GM19455 (cell line): ENCODE measurements around the gene BBX.
"Not testable (repeated sequence)": the region's sequence is repeated elsewhere in the genome, so short reads cannot be mapped to it uniquely, and the experiment has no call there.

Source experiments
- ATAC-seq: cut with Tn5 transposase; IDR thresholded peaks from one replicate; pipeline ENCODE4 v1.9.1; 2021; ENCODE audit not compliant: unreplicated experiment

Gene BBX

DNA sequence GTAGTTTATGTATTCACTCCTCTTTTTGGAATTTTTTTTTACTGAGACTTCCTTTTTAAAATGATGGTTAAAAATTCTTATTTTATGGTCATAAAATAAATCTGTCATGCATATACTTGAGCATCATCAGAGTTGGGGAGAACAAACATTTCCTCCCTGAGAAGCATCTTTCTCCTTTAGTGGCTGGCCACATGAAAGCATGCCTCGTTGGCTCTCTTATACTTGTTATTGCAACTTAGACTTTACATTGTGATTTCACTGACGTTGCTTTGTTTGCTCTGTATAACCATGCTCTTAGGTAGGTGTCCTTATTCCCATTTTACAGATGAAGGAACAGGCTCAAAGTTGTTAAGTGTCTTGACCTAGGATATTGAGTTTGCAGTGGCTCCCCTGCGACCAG is 18.1 kb downstream of the BBX start:
- no peak for ATAC-seq

DNA sequence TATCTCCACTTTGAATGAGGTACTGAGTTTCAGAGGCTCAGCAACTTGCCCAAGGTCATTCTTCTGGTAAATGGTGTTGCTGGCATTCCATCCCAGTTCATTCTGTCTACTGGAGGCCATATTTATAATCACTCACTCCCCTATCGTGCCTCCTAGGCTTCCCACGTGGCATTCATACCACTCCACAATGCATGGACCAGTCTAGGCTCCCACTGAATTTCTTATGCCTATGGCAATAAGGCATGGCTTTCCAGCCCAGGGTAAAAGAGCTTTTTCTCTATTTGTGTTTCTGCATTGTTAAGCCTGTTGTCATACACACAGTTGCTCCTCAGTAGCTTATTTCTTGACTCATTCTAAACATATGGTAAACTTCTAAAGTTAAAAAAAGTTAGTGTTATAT is 19.9 kb downstream of the BBX start:
- ATAC-seq: no peak

DNA sequence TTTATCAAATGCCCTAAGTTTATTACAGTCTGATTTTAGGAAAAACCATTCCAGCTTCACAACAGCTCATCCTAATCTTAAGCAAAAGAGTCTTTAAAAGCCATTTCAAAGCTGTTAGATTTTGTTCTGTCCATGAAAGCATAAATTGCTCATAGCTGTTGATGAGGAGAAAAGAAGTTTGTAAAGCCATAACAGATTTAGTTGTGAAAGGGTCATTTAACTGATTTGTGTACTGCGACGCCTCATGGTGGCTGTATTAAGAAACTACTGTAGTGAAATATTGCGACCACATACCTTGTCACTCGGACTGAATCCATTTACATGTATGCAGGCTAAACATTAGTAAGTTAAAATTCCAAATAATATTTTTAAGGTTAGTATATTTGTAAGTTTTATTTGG is 20.9 kb downstream of the BBX start:
- ATAC-seq: no peak

DNA sequence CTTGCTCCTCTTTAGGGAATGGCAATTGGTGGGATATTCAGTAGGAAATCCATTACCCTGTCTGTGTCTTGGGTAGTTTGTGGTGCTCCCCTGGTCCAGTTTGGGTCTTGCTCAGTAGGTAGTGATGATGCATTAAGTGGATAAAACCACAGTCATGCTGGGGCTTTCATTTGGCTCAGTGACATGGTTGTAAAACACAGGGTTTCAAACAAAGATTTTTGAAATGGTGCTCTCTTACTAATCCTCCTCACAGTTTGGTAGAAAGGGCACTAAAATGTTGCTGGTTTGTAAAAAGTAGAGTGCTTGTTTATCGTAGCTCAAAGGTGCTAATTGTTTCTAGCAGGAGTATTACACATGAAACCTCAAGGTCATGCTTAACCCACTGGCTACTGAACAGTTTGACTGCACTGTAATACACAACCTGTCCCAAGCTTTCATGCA is 22.9 kb downstream of the BBX start:
- no peak for ATAC-seq

DNA sequence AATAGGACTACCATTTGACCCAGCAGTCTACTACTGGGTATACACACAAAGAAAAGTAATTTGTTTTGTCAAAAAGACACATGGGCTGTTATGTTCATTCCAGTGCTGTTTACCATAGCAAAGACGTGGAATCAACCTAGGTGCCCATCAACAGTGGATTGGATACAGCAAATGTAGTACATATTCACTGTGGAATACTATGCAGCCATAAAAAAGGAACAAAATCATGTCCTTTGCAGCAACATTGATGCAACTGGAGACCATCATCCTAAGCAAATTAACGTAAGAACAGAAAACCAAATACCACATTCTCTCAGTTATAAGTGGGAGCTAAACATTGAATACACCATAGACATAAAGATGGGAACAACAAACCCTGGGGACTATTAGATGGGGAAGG is 25.8 kb downstream of the BBX start:
- no peak for ATAC-seq

DNA sequence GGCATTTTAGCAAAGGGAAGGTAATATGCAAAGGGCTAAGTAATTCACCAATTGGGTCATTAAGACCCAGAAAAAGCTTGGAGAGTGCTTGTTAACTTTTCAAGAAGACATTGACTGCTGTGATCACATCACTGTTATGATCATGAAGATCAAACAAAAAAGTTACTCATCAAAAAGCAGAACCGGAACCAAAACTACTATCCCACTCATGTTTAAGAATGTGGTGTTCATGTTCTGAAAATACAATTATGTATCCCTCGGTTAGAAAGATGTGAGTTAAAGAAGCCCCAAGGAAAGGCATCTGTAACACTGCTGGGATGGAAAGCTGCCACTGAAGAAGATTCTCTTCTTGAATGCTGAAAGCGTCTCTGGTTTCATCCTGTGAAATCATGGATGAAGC is 32.6 kb downstream of the BBX start:
- no peak for ATAC-seq

DNA sequence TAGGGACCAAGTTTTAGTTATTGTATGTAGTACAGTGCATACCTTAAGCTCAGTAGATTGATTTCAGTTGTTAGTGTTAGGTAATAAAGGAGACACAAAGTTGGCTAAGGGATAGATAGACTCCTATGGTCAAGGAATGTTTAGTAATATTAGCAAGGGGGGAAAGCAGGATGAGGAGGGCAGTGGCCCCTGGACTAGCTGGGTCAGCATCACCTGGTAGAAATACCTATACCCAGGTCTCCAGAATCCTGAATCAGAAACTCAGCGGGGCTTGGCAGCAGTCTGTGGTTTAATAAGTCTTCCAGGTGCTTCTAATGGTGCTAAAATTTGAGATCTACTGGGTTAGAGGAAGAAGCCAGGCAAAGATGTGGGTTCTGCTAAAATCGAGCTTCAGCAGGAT is 35.0 kb downstream of the BBX start:
- ATAC-seq: no peak

DNA sequence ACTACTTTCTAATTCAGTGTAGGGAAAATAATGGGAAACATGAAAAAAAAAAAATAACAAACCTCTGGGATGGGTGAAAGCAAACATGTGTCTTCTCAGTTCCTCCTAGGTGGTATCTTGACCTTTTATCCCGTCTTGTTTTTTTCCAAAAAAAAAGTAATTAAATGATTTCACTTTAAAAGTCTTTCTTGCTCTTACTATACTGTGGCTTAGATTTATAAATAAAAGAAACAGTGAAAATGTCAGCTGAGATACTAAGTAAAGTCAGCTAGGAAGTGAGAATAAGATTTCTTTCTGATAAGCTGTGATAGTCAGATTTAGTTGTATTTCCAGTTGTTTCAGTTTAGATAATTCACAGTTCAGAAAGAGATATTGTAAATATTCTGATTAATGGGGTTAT is 37.4 kb downstream of the BBX start:
- ATAC-seq: no peak

DNA sequence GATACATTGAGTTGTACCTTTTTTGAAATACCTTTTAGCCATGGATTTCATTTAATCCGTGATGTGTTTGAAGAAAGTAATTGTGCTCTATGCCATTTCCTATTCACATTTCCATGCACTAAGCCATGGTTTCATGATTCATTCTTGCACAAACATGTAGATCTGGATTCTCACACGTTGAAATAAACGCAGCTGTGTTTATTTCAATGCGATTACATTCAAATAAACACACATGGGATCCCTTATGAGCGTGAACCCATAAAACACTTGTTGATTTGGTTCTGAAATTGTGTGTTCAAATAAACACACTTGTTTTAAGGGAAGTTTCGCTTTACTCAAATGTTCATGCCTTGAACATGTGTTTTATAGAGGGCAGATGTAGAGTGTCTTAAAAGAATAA is 39.2 kb downstream of the BBX start:
- ATAC-seq: no peak

DNA sequence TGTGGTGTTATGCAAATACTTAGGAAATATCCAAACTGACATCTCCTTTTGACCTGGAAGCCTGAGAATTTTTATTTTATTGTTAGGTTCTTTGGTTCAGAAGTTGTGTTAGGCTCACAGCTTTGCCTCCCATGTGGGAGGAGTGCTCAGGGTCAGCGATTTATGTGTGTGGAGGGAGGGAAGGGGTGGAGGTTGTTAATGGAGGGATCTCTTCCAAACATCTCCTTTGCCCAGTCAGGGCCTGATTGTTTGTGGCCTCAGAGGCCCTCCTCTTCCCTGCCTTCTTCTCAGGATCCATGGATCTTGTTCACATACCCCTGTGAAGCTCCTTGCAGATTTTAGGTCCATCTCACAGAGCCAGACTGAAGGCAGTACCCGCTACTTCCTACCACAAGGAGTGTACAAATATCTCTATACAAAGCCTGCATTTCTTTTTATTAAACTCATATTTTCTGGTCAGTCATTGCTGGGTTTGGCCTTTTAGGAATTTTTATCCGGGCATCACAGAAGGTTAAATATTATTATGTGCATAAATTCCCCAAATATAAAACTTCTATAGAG is 40.3 kb downstream of the BBX start:
- no peak for ATAC-seq

DNA sequence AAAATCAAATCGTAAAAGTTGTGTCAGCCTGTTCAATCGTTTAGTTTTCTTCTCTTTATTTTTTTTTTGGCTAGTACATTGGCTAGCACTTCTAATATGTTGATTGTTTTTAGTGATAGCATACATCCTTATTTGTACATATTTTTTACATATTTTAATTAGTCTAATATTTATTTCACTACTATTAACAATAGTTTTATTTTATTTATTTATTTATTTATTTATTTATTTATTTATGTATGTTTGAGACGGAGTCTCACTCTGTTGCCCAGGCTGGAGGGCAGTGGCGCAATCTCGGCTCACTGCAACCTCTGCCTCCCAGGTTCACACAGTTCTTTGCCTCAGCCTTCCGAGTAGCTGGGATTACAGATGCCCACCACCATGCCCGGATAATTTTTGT is 42.5 kb downstream of the BBX start:
- not testable (repeated sequence) for ATAC-seq

DNA sequence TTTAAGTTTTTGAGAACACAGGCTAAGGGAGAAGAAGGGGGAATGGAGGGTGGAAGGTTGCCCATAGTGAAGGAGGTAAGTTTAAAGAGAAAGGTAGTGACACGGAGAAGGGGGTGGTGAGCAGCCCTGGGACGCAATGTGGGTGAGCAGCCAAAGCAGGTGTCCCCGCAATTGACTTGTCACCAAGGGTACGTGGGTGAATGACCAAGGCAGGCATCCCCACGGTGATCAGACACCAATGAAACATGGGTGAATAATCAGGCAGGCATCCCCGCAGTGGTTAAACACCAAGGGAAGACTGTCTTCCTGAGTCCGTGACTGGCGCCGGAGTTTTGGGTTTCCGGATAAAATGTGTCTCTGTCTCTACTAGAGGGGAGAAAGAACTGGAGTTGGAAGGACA is 48.3 kb downstream of the BBX start:
- ATAC-seq: not testable (repeated sequence)

DNA sequence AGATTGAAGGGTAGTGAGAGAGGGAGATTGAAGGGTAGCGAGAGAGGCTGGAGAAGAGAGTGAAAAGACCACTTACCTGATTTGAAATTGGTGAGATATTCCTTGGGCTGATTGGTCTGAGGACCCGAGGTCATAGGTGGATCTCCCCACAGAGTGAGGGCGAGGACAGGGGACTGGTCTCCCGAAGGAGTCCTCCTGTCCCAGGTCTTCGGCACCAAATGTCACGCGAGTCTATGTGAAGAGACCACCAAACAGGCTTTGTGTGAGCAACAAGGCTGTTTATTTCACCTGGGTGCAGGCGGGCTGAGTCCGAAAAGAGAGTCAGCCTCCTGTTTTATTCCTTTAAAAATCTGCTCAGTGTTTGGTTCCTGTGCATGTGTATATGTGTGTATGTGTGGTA is 48.7 kb downstream of the BBX start:
- ATAC-seq: not testable (repeated sequence)

DNA sequence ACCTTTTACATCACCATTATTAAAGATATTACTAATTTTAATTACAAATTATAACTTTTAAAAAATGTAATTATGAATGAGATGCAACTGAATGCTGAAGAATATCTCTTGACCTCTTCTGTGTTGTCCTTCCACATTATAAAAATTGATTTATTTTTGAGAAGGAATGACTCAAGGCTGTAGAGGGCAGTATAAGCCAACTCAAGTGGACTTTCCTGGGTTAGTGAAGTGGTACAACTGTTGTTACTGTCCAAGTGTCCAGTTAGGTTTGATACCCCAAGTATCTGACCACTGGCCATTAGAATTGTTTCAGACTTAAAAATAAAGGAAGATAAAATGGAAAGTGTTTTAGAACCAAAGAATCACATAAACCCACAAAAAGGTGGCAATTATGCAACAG is 51.9 kb downstream of the BBX start:
- ATAC-seq: no peak

DNA sequence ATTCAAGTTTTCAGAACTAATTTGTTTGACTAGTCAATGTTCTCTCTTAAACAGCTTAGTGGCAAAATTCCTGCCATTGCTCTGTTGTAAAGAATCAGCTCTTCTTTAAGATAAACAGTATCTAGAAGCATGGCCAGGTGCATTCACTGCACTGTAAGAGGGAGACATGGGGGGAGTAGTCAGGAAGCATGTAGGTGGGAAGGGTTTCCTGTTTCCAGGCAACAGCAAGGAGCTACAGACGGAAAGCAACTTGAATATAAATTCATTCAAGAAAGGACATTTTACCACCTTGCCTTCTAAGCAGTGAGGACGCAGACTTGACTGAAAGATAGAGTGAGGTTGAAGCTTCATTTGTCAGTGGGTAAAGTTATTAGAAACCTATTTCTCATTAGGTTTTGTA is 55.3 kb downstream of the BBX start:
- ATAC-seq: no peak

DNA sequence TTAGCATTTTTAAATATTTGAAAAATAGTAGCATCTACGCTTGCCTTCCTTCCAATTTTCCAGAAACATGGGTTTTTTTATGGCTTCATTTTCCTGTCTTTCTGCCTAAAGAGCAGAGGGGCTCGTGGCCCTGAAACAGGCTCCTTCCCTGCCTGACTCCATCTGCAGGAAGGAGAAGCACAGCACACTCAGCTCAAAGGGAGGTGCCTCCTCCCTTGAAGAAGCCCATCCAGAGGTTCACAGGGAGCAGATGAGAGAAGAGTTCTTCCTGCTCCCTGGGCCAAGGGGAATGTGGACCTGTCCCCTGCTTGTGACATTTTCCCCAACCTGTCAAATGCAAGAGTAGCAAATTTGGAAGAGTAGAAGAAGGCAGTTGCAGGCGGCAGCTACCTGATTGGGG is 55.8 kb downstream of the BBX start:
- no peak for ATAC-seq

DNA sequence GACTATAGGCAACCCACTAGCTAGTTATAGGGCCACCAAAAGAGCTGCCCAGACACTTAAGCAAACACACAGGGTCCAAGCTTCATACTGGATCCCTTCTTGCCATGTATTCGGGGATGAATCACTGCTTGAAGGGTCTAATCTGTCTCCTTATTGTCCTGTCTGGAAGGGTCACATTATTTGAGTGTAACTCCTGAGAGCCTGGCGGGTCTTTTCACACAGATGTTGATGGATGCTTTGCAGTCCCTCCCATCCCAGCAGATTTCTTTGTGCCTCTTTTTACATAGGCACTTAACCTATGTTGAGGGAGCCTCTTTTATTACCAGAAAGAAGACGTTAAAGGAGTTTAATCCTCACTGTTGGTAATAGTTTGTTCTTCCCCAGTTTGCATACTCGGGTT is 56.6 kb downstream of the BBX start:
- no peak for ATAC-seq

DNA sequence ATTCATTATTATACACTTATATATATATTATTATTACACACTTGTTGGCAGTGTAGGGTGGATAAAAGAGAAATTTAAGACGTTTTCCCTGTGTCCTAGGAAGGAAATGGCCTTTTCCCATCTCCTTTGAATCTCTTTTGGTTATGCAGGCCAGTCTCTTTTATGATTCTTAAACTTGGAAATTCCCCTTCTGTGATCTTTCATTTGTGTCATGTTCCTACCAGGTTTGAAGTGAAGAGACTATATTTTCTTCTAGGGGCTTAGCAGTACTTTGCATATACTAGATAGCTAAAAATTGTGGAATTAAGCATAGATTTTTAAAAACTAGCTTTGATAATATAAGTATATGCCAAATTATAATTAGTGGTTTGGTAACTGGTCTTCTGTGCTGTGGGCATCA is 58.5 kb downstream of the BBX start:
- ATAC-seq: no peak

DNA sequence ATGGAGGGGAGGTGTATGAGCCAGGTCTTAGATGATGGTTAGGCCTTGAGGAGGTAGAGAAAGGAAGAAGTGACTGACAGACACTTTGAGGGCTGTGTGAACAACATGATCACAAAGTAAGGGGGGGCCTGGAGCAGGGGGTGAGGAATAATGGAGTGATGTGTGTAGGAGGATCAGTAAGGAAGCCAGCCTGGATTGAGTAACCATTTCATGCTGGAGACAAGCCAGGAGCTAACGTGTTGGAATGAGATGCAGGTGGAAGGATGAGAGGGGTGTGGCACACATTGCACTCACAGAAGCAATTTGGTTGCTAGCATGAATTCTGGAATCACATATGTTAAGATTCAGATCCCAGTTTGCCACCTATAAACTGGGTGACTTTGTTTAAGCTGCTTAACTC is 65.5 kb downstream of the BBX start:
- ATAC-seq: no peak

DNA sequence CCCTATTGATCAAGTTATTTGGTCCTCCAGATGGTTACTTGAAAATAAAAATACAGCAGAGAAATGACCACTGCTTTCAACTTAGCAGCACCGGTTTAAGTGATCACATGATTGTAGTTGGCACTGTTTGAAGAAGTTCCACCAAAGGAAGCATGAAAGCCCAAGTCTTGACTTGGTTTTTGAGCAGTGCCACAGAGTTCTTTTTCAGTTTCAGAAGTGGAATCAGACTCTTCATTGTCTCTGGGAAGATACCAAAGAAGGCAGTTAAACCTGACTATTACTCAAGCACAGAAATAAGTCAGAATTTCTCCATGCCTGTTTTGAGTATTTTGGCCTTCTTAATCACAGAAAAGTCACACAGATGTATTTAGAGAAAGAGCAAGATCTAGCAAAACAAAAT is 66.7 kb downstream of the BBX start:
- ATAC-seq: peak; percentile 67

DNA sequence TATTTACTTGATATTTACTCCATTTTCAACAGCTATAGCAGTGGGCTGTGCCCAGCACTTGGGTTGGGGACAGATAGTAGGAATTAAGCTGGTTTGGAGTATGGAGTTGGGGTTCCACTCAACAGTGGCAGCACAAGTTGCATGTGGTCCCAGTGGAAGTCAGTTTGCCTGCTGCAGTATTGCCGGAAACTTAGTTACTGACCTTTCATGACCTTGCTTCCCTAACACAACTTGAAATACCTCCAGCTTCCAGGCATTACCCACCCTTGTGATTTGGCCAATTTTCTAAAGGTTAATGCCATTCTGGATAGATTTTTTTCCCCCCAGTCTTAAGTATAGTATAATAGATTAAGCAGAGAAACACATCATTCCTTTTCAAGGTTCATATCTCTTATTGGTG is 68.0 kb downstream of the BBX start:
- no peak for ATAC-seq

DNA sequence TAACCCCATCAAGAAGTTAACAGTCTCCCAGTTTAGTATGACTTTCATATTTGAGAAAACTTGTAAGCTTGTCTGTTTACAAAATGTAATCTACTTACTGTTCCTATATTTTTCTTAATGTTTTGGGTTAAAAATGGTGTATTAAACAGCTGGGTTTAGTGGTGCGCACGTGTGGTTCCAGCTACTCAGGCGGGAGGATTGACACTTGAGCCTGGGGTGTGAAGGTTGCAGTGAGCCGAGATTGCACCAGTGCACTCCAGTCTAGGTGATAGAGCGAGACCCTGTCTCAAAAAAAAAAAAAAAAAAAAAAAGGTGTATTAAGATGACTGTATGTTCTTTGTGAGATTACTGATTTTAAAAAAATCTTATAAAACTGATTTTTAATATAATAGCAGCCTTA is 69.3 kb downstream of the BBX start:
- no peak for ATAC-seq

DNA sequence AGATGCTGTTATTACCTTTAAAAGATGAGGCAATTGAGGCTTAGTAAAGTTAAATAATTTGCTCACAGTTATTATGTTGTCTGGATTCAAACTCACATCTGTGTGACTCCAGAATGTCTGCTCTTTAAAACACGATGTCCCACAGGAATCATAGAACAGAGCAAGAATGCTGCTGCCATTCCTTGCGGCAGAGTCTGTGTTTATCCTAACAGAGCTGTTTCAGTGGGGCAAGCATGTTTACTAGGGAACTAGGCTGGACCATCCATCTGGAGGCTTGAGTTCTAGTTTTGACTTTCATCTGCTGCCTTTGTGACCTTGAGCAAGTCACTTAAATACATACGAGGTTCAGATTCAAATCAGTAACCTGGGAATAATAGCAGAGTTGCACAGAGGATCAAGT is 72.1 kb downstream of the BBX start:
- ATAC-seq: no peak

DNA sequence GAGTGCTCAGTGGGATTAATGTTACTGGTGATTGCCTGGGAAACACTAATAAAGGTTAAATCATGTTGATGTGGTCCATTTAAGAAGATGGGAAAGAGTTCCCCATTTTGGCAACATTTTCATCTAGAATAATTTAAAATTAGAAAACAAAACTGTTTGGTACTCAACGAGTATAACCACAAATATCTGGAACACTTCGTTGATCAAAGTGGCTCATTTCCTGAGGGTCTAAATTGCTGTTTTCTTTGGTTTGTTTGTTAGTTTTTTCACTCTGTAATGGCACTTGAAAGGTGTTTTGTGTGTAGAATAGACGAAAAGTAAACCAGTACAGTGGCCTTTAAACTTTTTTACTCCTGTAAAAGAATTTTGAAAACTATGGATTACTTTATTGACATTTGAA is 73.9 kb downstream of the BBX start:
- no peak for ATAC-seq
